OCI-LY1 (cell line): ENCODE results near the gene CHRNG.

Experiments used
- H2AFZ ChIP-seq: fragments of 200-600 bp; sonication (generic), shearing (Covaris generic); 2 replicates; pipeline ENCODE4 v1.6.0; 2014; ENCODE audit warnings: antibody characterized with exemption, mild to moderate bottlenecking, low read length
- H3F3A ChIP-seq: fragments of 200-600 bp; sonication (generic), shearing (Covaris generic); 2 replicates; pipeline ENCODE4 v1.6.0; 2014; ENCODE audit warnings: mild to moderate bottlenecking, antibody characterized with exemption, low read length, moderate library complexity; ENCODE audit not compliant: insufficient read depth
- H3K27ac ChIP-seq: fragments of 200-600 bp; sonication (generic); 2 replicates; pipeline ENCODE4 v1.5.1; 2014; ENCODE audit warnings: low read length, mixed run types, mild to moderate bottlenecking, low read depth; ENCODE audit not compliant: poor library complexity, severe bottlenecking
- H3K27me3 ChIP-seq: fragments of 200-600 bp; sonication (generic); 2 replicates; pipeline ENCODE4 v1.6.0; 2014; ENCODE audit warnings: antibody characterized with exemption, mild to moderate bottlenecking, low read length, moderate library complexity; ENCODE audit not compliant: insufficient read depth
- H3K36me3 ChIP-seq: fragments of 200-600 bp; sonication (generic); 2 replicates; pipeline ENCODE4 v1.6.1; 2014; ENCODE audit warnings: mild to moderate bottlenecking, antibody characterized with exemption, low read length, moderate library complexity, mixed read lengths; ENCODE audit not compliant: insufficient read depth
- H3K4me1 ChIP-seq: fragments of 200-600 bp; sonication (generic); 2 replicates; pipeline ENCODE4 v1.5.1; 2014; ENCODE audit warnings: mild to moderate bottlenecking, low read length, moderate library complexity; ENCODE audit not compliant: insufficient read depth, severe bottlenecking
- H3K4me2 ChIP-seq: fragments of 200-600 bp; sonication (generic), shearing (Covaris generic); 2 replicates; pipeline ENCODE4 v1.6.1; 2014; ENCODE audit warnings: low read length
- H3K4me3 ChIP-seq: fragments of 200-600 bp; sonication (generic); 2 replicates; pipeline ENCODE4 v1.5.1; 2014; ENCODE audit warnings: low read length, low read depth, mild to moderate bottlenecking, mixed read lengths; ENCODE audit not compliant: poor library complexity, severe bottlenecking
- H3K79me2 ChIP-seq: fragments of 200-600 bp; shearing (Covaris generic); 2 replicates; pipeline ENCODE4 v1.6.1; 2016; ENCODE audit warnings: mixed run types, low read length, mixed read lengths; ENCODE audit not compliant: insufficient read depth
- H3K9ac ChIP-seq: fragments of 200-600 bp; sonication (generic), shearing (Covaris generic); 2 replicates; pipeline ENCODE4 v1.6.1; 2014; ENCODE audit warnings: mild to moderate bottlenecking, low read length, mixed read lengths
- H3K9me2 ChIP-seq: fragments of 200-600 bp; sonication (generic), shearing (Covaris generic); 2 replicates; pipeline ENCODE4 v1.6.1; 2014; ENCODE audit warnings: low read depth, mild to moderate bottlenecking, low read length, mixed read lengths
- H3K9me3 ChIP-seq: fragments of 200-600 bp; shearing (Covaris generic); 2 replicates; pipeline ENCODE4 v1.6.1; 2014; ENCODE audit warnings: low read length, mixed read lengths
- H4K20me1 ChIP-seq: fragments of 200-600 bp; sonication (generic), shearing (Covaris generic); 2 replicates; pipeline ENCODE4 v1.6.0; 2016; ENCODE audit warnings: mild to moderate bottlenecking, low read length; ENCODE audit not compliant: insufficient read depth
- EZH2 ChIP-seq: fragments of 200-600 bp; sonication (generic), shearing (Covaris generic); IDR thresholded peaks from 2 replicates; pipeline ENCODE4 v1.8.0; 2017; ENCODE audit warnings: borderline replicate concordance, mixed run types, mild to moderate bottlenecking, antibody characterized with exemption, low read length, moderate library complexity, mixed read lengths
- TF ChIP-seq, protein P1 (sequence below): fragments of 200-600 bp; sonication (generic), shearing (Covaris generic); IDR thresholded peaks from 2 replicates; pipeline ENCODE4 v1.5.1; 2017; ENCODE audit warnings: mild to moderate bottlenecking, antibody characterized with exemption, low read length, moderate library complexity, mixed read lengths

CHRNG gene

DNA sequence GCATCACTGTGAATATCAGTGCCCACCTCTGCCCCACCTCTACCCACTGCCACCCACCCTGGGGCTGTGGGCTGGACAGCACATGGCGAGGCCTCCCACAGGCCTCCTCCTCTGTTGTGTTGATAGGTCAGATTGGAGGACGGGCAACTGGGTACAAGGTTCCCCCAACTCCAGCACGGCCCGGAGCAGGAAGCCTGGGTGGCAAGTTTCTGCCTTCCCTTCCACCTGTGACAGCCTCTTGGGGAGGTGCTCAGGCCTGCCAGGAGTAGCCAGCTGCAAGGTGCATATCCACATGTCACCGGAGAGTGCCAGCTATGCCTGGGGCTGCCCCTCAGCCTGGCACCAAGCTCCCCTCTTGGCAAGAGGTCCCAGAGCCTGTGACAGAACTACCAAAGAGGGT lies 45.0 kb upstream of the CHRNG start:
- TF ChIP-seq, protein P1, sequence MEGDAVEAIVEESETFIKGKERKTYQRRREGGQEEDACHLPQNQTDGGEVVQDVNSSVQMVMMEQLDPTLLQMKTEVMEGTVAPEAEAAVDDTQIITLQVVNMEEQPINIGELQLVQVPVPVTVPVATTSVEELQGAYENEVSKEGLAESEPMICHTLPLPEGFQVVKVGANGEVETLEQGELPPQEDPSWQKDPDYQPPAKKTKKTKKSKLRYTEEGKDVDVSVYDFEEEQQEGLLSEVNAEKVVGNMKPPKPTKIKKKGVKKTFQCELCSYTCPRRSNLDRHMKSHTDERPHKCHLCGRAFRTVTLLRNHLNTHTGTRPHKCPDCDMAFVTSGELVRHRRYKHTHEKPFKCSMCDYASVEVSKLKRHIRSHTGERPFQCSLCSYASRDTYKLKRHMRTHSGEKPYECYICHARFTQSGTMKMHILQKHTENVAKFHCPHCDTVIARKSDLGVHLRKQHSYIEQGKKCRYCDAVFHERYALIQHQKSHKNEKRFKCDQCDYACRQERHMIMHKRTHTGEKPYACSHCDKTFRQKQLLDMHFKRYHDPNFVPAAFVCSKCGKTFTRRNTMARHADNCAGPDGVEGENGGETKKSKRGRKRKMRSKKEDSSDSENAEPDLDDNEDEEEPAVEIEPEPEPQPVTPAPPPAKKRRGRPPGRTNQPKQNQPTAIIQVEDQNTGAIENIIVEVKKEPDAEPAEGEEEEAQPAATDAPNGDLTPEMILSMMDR: no peak
- no peak for TF ChIP-seq EZH2
- H3F3A ChIP-seq: no peaks in the 10 kb centered on the region
- H3K4me3 ChIP-seq: no peak overlapping the region
- H3K4me1 ChIP-seq: no peaks in the 10 kb centered on the region
- no peak overlapping the region for H2AFZ ChIP-seq
- H3K9me3 ChIP-seq: no peaks in the 10 kb centered on the region
- H3K79me2 ChIP-seq: no peaks in the 10 kb centered on the region
- H3K9me2 ChIP-seq: no peaks in the 10 kb centered on the region
- no peak overlapping the region for H3K4me2 ChIP-seq
- H3K9ac ChIP-seq: no peak overlapping the region
- no peaks in the 10 kb centered on the region for H4K20me1 ChIP-seq
- H3K27ac ChIP-seq: no peak overlapping the region
- no peaks in the 10 kb centered on the region for H3K36me3 ChIP-seq
- H3K27me3 ChIP-seq: no peaks in the 10 kb centered on the region; the same call in none of the 2 replicates

DNA sequence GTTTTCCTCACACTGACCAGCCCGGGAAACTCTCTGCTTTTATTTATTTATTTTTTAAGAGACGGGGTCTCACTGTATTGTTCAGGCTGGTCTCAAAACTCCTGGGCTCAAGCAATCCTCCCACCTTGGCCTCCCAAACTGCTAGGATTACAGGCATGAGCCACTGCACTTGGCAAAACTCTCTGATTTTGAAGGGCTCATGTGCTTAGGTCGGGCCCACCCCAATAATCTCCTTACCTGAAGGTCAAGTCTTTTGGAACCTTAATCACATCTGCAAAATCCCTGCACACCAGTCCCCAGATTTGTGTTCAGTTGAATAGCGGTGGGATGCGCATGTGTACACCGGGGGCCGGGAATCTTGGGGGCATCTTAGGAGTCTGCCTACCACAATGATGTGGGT lies 44.2 kb upstream of the CHRNG start:
- H3K79me2 ChIP-seq: no peaks in the 10 kb centered on the region
- H3F3A ChIP-seq: no peaks in the 10 kb centered on the region
- no peaks in the 10 kb centered on the region; the same call in none of the 2 replicates for H3K27me3 ChIP-seq
- TF ChIP-seq, protein P1: no peak
- no peak for TF ChIP-seq EZH2
- no peaks in the 10 kb centered on the region for H3K9me3 ChIP-seq
- no peaks in the 10 kb centered on the region for H4K20me1 ChIP-seq
- no peak overlapping the region for H3K27ac ChIP-seq
- H3K4me2 ChIP-seq: no peak overlapping the region
- no peaks in the 10 kb centered on the region for H3K9me2 ChIP-seq
- H3K4me3 ChIP-seq: no peak overlapping the region
- H3K4me1 ChIP-seq: no peaks in the 10 kb centered on the region
- H2AFZ ChIP-seq: no peak overlapping the region
- no peak overlapping the region for H3K9ac ChIP-seq
- no peaks in the 10 kb centered on the region for H3K36me3 ChIP-seq

DNA sequence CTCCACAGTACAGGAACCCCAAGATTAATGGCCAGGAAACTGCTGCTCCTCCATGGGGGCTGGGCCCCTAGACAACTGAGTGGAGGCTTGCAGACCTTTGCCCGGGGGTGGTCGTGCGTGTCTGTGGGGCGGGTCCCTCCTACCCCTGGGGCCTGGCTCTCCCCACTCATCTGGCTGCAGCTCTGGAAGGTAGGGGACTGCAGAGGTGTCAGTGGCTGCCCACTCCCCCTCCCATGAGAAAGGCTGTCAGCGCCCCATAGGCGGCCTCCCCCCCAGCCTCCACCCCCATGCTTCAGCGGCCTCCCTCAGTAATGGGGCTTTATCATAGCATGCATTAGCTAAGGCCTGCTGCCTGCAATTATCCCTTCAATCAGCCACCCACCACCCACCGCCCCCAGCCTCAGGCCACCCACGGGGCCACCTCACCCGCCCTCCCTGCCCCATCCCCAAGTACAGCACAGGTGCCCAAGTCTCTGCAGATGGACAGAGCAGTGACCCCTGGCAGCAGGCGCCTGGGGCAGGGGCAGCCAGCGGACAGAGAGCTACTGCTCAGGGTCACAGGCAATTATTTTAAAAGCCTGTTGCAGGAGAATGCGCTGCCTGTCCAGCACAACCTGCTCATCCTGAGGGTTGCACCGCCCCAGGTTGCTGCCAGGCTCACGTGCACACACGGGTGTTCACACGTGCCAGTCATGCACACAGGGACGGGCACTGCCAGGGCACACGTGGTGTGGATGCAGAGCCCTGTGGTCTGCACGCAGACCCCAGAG lies 42.8 kb upstream of the CHRNG start:
- no peaks in the 10 kb centered on the region for H3K9me3 ChIP-seq
- no peaks in the 10 kb centered on the region for H3K9me2 ChIP-seq
- H4K20me1 ChIP-seq: no peaks in the 10 kb centered on the region
- no peaks in the 10 kb centered on the region for H3F3A ChIP-seq
- no peak overlapping the region for H2AFZ ChIP-seq
- no peaks in the 10 kb centered on the region; the same call in none of the 2 replicates for H3K27me3 ChIP-seq
- H3K79me2 ChIP-seq: no peaks in the 10 kb centered on the region
- no peak overlapping the region for H3K4me2 ChIP-seq
- no peak overlapping the region for H3K9ac ChIP-seq
- no peaks in the 10 kb centered on the region for H3K4me1 ChIP-seq
- H3K27ac ChIP-seq: no peak overlapping the region
- no peaks in the 10 kb centered on the region for H3K36me3 ChIP-seq
- H3K4me3 ChIP-seq: no peak overlapping the region
- TF ChIP-seq, protein P1: no peak
